SK-N-MC (cell line): ENCODE results near the gene LMTK2.

ENCODE experiments used
- EZH2 ChIP-seq: fragments of 200-600 bp; sonication (generic); IDR thresholded peaks from one replicate; pipeline ENCODE4 v1.6.1; 2017; ENCODE audit warnings: antibody characterized with exemption
- POLR2AphosphoS5 ChIP-seq: IDR thresholded peaks from 2 replicates; pipeline ENCODE4 v1.6.1; 2012; ENCODE audit warnings: mild to moderate bottlenecking, low read depth, low read length, borderline replicate concordance

GRCh38 chr7:98252425-98253054 lies 145.9 kb downstream of the LMTK2 start:
- TF ChIP-seq POLR2AphosphoS5 (no peak), EZH2 (no peak)
